Left renal pelvis (tissue), 4 donors: ENCODE data around the gene RALGAPA2. TPM values are rescaled to one million over a fixed set of nuclear protein-coding genes. Genes with fewer than 3 reads are reported as not detected.

Experiments used
- DNase-seq, 4 donors: peaks; one replicate each; pipeline ENCODE4 v3.0.0-alpha.2; 2013; ENCODE audit warnings: low read depth in 4 of 4, low spot score in 3 of 4
- polyA plus RNA-seq, 4 donors: library from polyadenylated mRNA; unstranded; fragments of 120-200 nt; gene quantifications; one replicate each; pipeline ENCODE4 v1.2.1, GENCODE V29; 2013; ENCODE audit not compliant: insufficient read length in 4 of 4

Gene RALGAPA2
- polyA plus RNA-seq, 4 donors = 8.6 to 21.8 (median 19.4) TPM

GRCh38 chr20:20482453-20482852 is 230.0 kb downstream of the RALGAPA2 start:
- no peak for DNase-seq

GRCh38 chr20:20480689-20481088 is 231.8 kb downstream of the RALGAPA2 start:
- DNase-seq = no peak

- DNase-seq = no peak
These were observed 232.3 kb downstream of the RALGAPA2 start for GRCh38 chr20:20480126-20480525.

GRCh38 chr20:20477444-20478041 is 234.9 kb downstream of the RALGAPA2 start:
- no peak for DNase-seq

- DNase-seq = no peak
These were observed 235.9 kb downstream of the RALGAPA2 start for GRCh38 chr20:20476504-20476903.

GRCh38 chr20:20473657-20474056 is 238.8 kb downstream of the RALGAPA2 start:
- no peak for DNase-seq

GRCh38 chr20:20472684-20473274 is 239.7 kb downstream of the RALGAPA2 start:
- DNase-seq = no peak

GRCh38 chr20:20466341-20466879 is 246.0 kb downstream of the RALGAPA2 start:
- no peak for DNase-seq

- no peak for DNase-seq
These were observed 247.2 kb downstream of the RALGAPA2 start for GRCh38 chr20:20465252-20465651.

GRCh38 chr20:20463933-20464374 is 248.5 kb downstream of the RALGAPA2 start:
- DNase-seq = no peak

GRCh38 chr20:20462185-20462584 is 250.3 kb downstream of the RALGAPA2 start:
- no peak for DNase-seq

- no peak for DNase-seq
These were observed 250.9 kb downstream of the RALGAPA2 start for GRCh38 chr20:20461551-20461950.

- no peak for DNase-seq
These were observed 252.7 kb downstream of the RALGAPA2 start for GRCh38 chr20:20459726-20460125.

GRCh38 chr20:20457392-20458126 is 254.9 kb downstream of the RALGAPA2 start:
- no peak for DNase-seq

- no peak for DNase-seq
These were observed 255.7 kb downstream of the RALGAPA2 start for GRCh38 chr20:20456741-20457140.

GRCh38 chr20:20455926-20456325 is 256.5 kb downstream of the RALGAPA2 start:
- no peak for DNase-seq

GRCh38 chr20:20454850-20455627 is 257.4 kb downstream of the RALGAPA2 start:
- no peak for DNase-seq

- no peak for DNase-seq
These were observed 258.1 kb downstream of the RALGAPA2 start for GRCh38 chr20:20454367-20454766.

GRCh38 chr20:20452254-20452676 is 260.2 kb downstream of the RALGAPA2 start:
- peak in 3 of 4 donors; percentile 12 to 29 (median 14) for DNase-seq

- no peak for DNase-seq
These were observed 261.9 kb downstream of the RALGAPA2 start for GRCh38 chr20:20450521-20450920.

- no peak for DNase-seq
These were observed 263.6 kb downstream of the RALGAPA2 start for GRCh38 chr20:20448881-20449280.
